ENCODE results near the gene ASMTL.
"Not testable (repeated sequence)": the region's sequence is repeated elsewhere in the genome, so short reads cannot be mapped to it uniquely, and the experiment has no call there.

Gene ASMTL, protein sequence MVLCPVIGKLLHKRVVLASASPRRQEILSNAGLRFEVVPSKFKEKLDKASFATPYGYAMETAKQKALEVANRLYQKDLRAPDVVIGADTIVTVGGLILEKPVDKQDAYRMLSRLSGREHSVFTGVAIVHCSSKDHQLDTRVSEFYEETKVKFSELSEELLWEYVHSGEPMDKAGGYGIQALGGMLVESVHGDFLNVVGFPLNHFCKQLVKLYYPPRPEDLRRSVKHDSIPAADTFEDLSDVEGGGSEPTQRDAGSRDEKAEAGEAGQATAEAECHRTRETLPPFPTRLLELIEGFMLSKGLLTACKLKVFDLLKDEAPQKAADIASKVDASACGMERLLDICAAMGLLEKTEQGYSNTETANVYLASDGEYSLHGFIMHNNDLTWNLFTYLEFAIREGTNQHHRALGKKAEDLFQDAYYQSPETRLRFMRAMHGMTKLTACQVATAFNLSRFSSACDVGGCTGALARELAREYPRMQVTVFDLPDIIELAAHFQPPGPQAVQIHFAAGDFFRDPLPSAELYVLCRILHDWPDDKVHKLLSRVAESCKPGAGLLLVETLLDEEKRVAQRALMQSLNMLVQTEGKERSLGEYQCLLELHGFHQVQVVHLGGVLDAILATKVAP

DNA sequence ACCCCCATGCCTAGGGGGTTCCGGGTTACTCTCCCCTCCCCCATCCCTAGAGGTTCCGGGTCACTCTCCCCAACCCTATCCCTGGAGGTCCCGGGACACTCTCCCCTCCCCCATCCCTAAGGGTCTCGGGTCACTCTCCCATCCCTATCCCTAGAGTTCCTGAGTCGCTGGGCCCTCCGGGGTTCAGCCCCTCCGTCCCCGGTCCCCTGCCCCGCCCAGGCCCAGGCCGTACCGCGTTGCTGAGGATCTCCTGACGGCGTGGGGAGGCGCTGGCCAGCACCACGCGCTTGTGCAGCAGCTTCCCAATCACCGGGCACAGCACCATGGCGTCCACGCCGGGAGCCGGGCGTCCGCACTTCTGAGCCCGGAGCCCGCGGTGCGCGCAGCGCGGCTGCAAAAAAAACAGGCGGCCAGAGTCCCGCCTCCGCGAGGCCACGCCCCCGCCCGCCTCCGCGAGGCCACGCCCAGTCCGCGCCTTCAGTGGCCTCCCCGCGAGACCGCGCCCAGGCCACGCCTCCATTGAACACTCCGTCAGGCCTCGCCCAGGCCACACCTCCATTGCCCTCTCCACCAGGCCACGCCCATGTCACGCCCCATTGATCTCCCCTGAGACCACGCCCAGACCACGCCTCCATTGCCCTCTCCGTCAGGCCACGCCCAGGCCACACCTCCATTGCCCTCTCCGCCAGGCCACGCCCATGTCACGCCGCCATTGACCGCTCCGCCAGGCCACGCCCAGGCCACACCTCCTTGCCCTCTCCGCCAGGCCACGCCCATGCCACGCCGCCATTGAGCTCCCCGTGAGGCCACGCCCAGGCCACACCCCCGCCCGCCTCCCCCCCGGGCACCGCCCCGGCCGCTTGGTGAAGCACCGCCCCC, at the start of gene ASMTL:
ASMTL (minus strand) TSS at position 394 of the 879 bp plus-strand sequence; CDS start at position 325, 69 bp downstream.
- no peak for DNase-seq

DNA sequence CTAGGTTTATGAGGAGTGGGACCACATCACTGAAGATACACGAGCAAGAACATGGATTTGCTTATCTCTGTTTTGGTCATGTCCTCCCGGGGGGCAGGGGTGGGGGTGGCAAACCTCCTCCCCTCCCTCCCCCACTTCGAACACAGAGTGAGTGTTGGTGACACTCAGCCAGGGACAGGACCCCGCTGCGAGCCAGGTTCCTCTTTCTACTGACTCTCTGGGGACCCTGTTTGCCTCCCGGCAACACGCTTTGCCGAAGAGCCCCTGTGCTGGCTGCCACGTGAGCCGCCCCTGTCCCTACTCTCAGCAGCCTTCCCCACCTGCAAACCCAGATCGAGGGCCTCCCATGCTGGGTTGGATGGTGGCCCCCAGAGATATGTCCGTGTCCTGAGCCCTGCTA, 49.5 kb upstream of the ASMTL start:
- DNase-seq, result no peak

DNA sequence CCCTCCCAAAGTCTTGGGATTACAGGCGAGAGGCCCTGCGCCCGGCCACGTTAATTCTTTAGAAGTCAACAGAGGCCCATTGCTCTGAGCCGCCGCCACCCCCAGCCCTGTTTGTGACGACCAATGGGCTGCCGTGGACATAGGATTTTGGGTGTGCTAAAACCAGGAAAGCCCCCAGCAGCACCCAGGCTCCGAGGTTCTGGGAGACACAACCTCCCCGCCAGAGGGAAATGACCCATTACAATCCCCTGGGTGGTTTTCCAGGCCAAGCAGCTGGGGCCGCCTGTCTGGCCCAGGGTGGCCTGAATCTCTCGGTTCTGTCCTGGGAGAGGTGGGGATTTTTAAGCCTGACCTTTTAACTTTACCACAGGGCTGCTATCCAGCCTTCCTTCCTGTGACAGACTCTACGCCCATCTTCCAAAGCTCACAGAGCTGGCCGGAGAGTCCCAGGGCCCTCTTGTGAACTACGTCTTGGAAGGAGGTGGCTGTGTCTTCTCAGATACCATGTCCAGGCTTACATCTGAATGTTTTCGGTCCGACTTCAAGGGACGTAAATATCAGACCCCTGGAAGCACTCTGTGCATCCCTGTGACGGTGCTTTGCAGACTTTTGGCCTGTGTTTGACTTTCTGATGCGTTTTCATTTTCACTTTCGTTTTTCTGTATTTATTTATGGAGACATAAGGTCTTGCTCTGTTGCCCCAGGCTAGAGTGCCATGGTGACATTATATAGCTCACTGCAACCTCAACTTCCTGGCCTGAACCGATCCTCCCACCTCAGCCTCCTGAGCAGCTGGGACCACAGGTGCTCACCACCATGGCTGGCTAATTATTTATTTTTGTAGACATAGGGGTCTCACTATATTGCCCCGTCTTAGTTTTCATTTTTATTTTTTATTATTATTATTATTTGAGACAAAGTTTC, 48.3 kb upstream of the ASMTL start:
- DNase-seq, result no peak

DNA sequence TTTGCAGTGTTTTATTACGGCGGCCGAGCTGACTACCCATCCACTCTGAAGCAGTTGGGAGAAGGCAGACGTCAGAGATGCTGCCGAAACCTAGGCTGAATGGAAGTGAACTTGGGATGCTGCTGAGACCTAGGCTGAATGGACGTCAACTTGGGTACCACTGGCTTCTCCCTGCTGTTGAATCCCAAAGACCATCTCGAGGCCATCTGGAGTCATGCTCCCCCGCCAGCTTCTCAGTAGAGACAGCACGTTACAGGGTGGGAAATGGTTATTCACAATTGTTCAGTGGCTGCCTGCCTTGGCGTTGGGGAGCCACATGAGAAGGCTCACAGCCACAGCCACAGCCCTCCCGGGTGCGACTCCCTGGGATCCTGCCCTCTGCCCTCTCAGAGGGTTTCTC, 43.4 kb upstream of the ASMTL start:
- no peak for DNase-seq

DNA sequence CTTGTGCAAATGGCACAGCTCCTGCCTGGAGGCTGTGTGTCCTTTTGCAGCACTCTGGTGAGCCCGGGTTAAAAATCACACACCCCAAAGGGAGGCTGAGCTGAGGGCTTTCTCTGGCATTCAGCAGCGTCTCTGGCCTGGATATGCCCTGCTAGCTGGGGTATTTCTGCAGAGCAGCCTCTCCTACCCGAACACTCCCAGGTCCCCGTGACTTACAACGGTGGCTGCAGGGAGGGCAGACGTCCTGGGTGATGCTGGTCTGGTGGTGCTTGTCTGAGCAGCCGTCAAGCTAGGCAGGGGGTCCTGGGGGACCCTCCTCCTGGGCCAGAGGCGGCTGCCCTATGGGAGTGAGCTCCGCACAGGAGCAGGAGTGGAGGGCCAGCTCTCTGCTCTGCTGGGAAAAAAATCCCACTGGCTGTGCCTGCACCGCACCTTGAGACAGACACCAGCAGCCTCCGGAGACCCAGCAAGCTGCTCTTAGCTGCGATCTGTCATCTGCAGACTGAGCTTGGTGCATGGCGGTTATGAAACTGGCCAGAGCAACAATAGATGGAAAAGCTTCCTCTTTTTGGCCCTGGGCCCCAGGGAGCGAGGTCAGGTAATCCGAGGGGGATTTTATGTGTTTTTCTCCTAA, 41.3 kb upstream of the ASMTL start:
- no peak for DNase-seq

DNA sequence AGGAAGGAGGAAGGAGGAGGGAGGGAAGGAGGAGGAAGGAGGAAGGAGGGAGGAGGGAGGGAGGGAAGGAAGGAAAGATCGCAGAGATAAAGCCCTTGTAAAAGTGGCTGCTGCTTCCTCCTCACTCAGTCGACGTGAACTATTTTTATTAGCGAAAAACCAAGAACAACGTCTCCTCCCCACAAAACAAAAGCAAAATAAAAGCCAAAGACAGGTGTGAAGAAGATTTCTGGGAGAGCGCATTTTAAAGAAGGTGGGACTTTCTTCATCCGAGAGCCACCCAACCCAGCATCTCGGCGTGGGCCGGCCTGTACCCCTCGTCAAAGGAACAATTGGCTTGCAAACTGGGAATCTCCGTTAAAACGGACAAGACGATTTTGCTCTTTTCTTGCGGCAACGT, 40.7 kb upstream of the ASMTL start:
- DNase-seq, result no peak

DNA sequence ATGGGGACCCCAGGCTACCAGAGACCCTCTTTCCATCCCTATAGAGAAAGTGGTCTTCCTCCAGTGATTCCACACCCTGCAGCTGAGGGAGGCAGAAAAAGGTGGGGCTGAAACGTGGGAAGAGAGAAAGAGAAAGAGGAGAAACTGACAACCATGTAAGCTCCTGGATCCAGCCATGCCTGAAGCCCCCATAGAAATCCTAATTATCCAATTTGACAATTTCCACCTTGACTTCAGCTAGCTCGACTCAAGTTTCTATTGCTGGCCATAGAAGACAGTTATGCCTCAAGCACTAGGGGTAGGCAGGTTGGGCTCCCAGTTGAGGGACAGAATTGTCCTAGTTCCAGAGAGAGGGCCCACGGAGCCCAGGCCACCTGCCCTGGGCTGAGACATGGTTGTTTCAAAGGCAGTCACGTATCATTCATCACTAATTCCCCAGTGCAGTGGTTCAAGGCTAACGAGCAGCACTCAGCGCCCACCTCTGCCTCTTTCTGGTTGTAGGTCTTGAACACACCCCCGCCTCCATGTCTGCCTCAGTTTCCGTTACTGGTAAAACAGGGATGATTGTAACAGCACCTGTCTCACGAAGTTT, 39.8 kb upstream of the ASMTL start:
- no peak for DNase-seq

DNA sequence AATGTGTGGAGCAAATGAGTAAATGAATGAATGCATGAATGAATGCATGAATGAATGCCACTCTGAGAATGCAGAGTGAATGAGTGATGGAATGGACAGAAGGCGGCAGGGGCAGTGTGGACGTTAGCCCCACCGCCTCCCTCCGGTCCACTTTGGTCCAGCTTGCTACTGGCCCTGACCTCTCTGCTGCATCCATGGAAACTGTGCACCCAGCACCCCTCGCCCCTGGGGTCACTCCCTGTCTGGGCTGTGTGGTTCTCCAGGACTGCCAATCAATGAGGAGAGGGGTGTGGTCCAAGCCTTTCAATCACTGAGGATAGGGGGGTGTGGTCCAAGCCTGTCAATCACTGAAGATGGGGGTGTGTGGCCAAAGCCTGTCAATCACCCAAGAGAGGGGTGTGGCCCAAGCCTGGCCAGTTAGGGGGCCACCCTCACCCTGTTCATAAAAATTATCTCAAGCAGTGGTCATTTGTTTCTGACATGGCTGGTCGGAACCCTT, 39.2 kb upstream of the ASMTL start:
- DNase-seq, result no peak

DNA sequence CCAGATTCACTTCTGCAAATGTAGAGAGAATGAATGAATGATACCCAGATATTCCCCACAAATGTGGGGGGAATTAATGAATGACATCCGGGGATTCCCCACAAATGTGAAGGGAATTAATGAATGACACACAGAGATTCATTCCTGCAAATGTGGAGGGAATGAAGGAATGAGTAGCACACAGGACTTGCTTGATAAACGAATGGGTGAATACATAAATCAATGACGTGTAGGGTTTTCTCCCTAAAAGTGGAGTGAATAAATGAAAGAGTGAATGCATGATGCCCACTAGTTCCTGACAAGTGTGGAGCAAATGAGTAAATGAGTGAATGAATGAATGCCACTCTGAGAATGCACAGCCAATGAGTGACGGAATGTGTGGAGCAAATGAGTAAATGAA, 38.5 kb upstream of the ASMTL start:
- DNase-seq, result not testable (repeated sequence)

DNA sequence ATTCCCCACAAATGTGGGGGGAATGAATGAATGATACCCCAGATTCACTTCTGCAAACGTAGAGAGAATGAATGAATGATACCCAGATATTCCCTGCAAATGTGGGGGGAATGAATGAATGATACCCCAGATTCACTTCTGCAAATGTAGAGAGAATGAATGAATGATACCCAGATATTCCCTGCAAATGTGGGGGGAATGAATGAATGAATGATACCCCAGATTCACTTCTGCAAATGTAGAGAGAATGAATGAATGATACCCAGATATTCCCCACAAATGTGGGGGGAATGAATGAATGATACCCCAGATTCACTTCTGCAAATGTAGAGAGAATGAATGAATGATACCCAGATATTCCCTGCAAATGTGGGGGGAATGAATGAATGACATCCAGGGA, 38.0 kb upstream of the ASMTL start:
- not testable (repeated sequence) for DNase-seq

DNA sequence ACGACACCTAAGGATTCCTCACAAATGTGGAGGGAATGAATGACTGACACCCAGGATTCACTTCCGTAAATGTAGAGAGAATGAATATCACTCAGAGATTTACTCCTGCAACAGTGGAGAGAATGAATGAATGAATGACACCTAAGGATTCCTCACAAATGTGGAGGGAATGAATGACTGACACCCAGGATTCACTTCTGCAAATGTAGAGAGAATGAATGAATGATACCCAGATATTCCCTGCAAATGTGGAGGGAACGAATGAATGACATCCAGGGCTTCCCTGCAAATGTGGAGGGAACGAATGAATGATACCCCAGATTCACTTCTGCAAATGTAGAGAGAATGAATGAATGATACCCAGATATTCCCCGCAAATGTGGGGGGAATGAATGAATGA, 36.6 kb upstream of the ASMTL start:
- not testable (repeated sequence) for DNase-seq

DNA sequence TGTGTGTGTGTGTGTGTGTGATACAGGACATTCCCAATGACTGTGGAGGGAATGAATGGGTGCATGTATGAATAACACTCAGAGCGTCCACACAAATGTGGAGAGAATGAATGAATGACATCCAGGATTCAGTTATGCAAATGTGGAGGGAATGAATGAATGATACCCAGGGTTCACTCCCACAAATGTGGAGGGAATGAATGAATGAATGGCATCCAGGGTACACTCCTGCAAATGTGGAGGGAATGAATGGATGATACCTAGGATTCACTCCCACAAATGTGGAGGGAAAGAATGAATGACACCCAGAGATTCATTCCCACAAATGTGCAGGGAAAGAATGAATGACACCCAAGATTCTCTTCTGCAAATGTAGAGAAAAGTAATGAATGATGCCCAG, 36.0 kb upstream of the ASMTL start:
- no peak for DNase-seq

DNA sequence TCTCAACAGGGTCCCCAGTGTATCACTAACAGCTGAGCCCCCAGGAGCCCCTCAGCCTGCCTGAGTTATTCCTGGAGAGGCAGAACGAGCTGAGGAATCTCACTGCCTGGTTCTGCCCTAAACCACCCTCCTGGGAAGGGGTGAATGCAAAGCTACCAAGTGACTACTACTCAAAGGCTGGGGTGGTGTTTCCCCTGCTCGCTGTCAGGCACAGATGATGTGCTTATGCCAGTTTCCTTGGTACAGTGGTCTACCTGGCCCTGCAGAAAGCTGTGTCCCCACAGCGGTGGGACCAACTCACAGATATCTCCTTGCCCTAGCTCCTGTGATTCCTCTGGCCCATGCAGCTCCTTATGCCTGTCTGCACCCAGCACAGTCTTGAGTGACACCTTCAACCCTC, 35.4 kb upstream of the ASMTL start:
- DNase-seq, result no peak

DNA sequence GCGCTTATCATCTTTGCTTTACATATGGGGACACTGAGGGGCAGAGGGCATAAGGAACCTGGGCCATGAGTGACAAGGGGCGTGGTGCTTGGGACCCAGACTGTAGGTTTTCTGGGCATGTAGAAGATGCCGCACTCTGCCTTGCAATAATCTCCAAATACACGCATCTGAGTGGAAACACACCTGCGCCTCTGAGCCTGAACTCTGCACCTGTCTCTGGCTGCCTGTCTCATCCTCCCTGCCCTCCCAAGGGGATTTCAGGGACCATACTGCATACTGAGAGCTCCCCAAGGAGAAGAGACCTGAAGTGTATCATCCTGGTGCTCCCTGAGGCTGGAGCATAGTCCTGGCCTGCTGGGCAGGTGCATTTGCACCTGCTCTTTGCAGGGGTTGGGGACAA, 34.7 kb upstream of the ASMTL start:
- no peak for DNase-seq

DNA sequence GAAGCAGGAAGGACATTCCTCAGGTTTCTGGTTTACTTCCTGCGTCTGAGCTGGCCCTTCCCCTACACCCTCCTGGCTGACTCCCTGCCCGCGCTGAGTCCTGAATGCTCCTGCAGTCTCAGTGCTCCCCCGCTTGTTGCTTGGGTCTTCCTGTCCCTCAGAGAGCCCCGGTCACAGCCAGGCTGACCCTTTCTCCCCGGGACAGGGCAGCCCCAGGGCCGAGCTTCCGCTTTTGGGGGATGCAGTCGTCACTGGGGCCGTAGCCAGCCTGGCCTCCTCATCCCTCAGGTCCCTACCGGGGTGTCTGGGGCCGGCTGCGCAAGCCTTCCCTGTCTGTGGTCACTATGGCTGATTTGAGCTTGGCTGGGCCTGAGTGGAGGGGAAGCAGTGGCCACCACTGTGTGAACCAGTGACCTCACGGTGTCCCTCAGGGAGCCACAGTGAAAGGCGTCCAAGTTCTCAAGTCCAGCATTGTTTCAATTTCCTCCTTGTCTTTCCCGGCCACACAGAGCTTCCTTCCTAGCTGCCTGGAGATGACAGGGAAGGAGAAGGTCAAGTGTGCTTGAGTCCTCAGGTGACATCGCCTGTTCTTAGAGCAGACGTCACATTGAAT, 34.1 kb upstream of the ASMTL start:
- no peak for DNase-seq

DNA sequence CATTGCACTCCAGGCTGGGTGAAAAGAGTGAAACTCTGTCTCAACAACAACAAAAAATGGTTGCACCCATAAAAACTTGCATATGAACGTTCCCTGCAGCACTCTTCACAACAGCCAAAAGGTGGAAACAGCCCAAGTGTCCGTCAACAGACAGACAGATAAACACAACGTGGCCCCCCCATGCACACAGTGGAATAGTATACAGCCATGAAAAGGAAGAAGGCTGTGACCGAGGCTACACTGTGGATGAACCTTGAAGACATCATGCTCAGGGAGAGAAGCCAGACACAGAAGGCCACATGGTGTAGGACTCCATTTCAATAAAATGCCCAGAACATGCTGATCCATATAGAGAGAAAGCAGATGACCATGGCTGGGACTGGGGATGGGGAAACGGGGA, 33.5 kb upstream of the ASMTL start:
- DNase-seq, result no peak

DNA sequence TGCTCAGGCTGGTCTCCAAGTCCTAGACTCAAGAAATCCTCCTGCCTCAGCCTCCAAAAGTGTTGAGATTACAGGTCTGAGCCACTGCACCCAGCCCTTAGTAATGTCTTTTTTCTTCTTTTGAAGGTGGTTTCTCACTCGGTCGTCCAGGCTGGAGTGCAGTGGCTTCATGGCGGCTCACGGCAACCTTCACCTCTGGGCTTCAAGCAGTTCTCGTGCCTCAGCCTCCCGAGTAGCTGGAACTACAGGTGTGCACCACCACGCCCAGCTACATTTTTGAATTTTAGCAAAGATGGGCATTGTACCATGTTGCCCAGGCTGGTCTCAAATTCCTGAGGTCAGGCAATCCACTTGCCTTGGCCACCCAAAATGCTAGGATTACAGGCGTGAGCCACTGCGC, 32.3 kb upstream of the ASMTL start:
- DNase-seq, result no peak

DNA sequence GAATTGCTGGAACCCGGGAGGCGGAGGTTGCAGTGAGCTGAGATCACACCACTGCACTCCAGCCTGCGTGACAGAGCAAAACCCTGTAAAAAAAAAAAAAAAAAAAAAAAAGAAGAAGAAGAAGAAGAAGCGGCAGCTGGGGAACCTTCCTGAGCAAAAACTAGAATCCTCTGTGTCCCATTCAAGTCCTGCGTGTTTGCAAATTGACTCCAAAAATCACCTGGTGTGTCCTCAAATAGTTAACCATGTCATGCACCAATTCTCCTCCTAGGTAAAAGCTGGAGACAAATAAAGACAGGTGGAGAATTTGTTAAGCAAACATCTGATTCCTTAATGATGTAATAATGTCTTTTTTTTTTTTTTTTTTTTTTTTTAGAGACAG, 31.9 kb upstream of the ASMTL start:
- DNase-seq, result no peak

DNA sequence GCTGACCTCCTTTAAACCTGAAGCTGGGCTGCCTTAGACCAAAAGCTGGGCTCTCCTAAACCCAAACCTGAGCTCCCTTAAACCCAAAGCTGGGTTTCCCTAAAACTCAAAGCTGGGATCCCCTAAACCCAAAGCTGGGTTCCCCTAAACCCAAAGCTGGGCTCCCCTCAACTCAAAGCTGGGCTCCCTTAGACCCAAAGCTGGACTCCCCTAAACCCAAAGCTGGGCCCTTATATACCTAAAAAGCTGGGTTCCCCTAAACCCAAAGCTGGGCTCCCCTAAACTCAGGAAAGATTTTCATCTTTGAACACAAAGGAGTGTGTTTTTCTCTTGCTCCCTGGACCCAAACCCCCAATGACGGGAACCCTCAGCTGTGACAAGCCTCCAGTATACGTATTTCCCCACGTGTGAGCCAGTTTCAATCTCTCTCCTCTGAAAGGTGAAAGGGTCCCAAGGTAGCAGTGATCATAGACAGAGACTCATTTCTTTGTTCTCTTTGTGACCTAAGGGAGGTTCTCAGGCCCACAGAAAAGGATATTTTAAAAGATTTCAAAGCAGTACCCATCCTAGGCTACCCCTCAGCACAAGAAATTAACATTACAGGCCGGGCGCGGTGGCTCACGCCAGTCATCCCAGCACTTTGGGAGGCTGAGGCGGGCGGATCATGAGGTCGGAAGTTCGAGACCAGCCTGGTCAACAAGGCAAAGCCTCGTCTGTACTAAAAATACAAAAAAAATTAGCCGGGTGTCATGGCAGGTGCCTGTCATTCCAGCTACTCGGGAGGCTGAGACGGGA, 31.3 kb upstream of the ASMTL start:
- DNase-seq, result no peak

DNA sequence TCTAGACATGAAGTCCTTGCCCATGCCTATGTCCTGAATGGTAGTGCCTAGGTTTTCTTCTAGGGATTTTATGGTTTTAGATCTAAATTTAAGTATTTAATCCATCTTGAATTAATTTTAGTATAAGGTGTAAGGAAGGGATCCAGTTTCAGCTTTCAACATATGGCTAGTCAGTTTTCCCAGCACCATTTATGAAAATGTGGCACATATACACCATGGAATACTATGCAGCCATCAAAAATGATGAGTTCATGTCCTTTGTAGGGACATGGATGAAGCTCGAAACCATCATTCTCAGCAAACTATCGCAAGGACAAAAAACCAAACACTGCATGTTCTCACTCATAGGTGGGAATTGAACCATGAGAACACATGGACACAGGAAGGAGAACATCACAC, 29.8 kb upstream of the ASMTL start:
- not testable (repeated sequence) for DNase-seq
